ENCODE measurements around the gene EDIL3. TPM values are rescaled to one million over a fixed set of nuclear protein-coding genes. Genes with fewer than 3 reads are reported as not detected.

The EDIL3 gene
- total RNA-seq, 1 experiment from 2014 or later = 17.6 TPM

DNA sequence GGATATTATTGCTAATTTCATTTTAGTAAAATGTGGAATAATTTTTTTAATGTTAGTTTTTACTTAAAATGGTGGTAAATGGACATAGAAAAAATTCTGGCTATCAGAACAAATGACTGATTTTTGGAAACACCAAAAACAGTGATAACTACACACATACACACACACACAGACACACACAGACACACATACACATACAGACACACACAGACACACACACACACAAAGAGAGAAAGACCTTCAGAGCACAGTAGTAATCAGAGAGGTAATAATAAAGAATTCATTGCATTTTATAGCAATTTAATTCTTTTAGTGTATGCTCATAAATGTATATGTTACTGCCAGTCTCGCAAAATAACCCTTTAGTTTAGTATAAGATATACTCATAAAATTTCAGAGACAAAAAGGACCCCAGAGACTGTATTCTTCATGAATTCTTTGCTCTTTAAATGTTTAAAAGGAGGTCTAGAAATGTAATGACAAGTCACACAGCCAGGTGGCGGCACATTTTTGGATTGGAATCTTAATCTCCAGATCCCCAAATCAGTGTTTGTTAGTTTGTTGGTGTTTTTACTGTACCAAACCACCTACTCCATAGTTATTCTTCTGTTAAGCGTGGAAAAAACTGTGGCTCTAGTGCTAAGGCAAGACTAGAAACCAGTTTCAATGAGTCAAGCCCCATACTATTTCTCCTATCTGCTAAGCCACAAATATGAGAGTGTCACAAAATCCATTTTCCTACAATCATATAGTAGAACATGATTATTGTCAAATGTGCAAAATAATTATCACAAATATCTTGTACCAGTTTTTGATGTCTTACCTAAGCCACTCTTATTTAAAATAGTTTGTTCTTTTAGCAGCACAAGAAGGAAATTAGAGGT lies 109.9 kb downstream of the EDIL3 start:
- no peak for TF ChIP-seq POLR2AphosphoS5 (IDR thresholded peaks at IDR 0.05; ENCODE audit: low read depth, low read length)
- TF ChIP-seq, protein P1, sequence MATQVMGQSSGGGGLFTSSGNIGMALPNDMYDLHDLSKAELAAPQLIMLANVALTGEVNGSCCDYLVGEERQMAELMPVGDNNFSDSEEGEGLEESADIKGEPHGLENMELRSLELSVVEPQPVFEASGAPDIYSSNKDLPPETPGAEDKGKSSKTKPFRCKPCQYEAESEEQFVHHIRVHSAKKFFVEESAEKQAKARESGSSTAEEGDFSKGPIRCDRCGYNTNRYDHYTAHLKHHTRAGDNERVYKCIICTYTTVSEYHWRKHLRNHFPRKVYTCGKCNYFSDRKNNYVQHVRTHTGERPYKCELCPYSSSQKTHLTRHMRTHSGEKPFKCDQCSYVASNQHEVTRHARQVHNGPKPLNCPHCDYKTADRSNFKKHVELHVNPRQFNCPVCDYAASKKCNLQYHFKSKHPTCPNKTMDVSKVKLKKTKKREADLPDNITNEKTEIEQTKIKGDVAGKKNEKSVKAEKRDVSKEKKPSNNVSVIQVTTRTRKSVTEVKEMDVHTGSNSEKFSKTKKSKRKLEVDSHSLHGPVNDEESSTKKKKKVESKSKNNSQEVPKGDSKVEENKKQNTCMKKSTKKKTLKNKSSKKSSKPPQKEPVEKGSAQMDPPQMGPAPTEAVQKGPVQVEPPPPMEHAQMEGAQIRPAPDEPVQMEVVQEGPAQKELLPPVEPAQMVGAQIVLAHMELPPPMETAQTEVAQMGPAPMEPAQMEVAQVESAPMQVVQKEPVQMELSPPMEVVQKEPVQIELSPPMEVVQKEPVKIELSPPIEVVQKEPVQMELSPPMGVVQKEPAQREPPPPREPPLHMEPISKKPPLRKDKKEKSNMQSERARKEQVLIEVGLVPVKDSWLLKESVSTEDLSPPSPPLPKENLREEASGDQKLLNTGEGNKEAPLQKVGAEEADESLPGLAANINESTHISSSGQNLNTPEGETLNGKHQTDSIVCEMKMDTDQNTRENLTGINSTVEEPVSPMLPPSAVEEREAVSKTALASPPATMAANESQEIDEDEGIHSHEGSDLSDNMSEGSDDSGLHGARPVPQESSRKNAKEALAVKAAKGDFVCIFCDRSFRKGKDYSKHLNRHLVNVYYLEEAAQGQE (IDR thresholded peaks at IDR 0.05; ENCODE audit: insufficient read depth in 1 of 2, low read depth in 2 of 2, low read length in 1 of 2) = no peak
- TF ChIP-seq, protein P2, sequence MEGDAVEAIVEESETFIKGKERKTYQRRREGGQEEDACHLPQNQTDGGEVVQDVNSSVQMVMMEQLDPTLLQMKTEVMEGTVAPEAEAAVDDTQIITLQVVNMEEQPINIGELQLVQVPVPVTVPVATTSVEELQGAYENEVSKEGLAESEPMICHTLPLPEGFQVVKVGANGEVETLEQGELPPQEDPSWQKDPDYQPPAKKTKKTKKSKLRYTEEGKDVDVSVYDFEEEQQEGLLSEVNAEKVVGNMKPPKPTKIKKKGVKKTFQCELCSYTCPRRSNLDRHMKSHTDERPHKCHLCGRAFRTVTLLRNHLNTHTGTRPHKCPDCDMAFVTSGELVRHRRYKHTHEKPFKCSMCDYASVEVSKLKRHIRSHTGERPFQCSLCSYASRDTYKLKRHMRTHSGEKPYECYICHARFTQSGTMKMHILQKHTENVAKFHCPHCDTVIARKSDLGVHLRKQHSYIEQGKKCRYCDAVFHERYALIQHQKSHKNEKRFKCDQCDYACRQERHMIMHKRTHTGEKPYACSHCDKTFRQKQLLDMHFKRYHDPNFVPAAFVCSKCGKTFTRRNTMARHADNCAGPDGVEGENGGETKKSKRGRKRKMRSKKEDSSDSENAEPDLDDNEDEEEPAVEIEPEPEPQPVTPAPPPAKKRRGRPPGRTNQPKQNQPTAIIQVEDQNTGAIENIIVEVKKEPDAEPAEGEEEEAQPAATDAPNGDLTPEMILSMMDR (IDR thresholded peaks at IDR 0.05) = peak; percentile 54; the same call in 1 of the 2 replicates
- TF ChIP-seq SIN3A (IDR thresholded peaks at IDR 0.05; ENCODE audit: borderline replicate concordance, insufficient read depth, low read depth, low read length) = no peak
- TF ChIP-seq TCF7L2 (IDR thresholded peaks at IDR 0.05; ENCODE audit: low read depth, low read length) = no peak
- POLR2A ChIA-PET = no interaction called here

DNA sequence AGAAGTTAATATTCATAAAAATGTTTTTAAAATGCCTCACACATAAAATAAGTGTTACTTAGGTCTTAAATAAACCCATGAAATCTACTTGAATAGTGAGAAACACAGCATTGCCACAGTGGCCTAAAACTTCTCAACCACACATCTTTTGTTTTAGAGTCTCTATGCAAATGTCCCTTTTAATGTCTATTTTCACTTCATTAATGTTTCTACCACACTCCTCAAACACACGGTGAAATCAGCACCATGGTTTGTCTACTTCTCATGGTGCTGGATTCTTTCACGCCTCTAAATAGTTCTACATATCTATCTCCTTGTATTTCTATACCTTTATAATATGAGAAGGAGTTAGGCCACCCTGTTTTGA lies 111.2 kb downstream of the EDIL3 start:
- Histone ChIP-seq H3K27me3 (ENCODE audit: control insufficient read depth, insufficient read depth, low read length) (no peaks in the 10 kb centered on the region), H3K4me3 (ENCODE audit: low read depth in 2 of 2, low read length in 2 of 2) (no peak overlapping the region), H3K27ac (ENCODE audit: low read length) (no peak overlapping the region), H3K4me1 (ENCODE audit: control insufficient read depth, insufficient read depth, low read length) (no peaks in the 10 kb centered on the region), H3K36me3 (ENCODE audit: control insufficient read depth, insufficient read depth, low read length) (no peaks in the 10 kb centered on the region), H3K9me3 (ENCODE audit: control insufficient read depth, insufficient read depth, low read depth, low read length) (no peaks in the 10 kb centered on the region)
- POLR2A ChIA-PET = no interaction called here
- DNase-seq (ENCODE audit: low read depth, low spot score) (no peak), ATAC-seq (no peak)
- in situ Hi-C loops (cut with HindIII; ENCODE audit: low pct_unique_long_range_greater_than_20kb, low sequenced_read_pairs) = no loop called here
- no peak for TF ChIP-seq POLR2AphosphoS5 (IDR thresholded peaks at IDR 0.05; ENCODE audit: low read depth, low read length)
- TF ChIP-seq, protein P1 (IDR thresholded peaks at IDR 0.05; ENCODE audit: insufficient read depth in 1 of 2, low read depth in 2 of 2, low read length in 1 of 2) = no peak
- TF ChIP-seq TCF7L2 (IDR thresholded peaks at IDR 0.05; ENCODE audit: low read depth, low read length) = no peak
- TF ChIP-seq, protein P2 (IDR thresholded peaks at IDR 0.05) = no peak
- TF ChIP-seq SIN3A (IDR thresholded peaks at IDR 0.05; ENCODE audit: borderline replicate concordance, insufficient read depth, low read depth, low read length) = no peak
- BruUV-seq (replicated peaks) = no TSS peak
- CTCF ChIA-PET = no interaction called here
- intact Hi-C loops (cut with micrococcal nuclease; ENCODE audit: unreplicated experiment) = no loop called here

More for the DNA sequence above, 109.9 kb downstream of the EDIL3 start:
- Histone ChIP-seq H3K27me3 (ENCODE audit: control insufficient read depth, insufficient read depth, low read length) (no peaks in the 10 kb centered on the region), H3K4me1 (ENCODE audit: control insufficient read depth, insufficient read depth, low read length) (no peaks in the 10 kb centered on the region), H3K9me3 (ENCODE audit: control insufficient read depth, insufficient read depth, low read depth, low read length) (no peaks in the 10 kb centered on the region), H3K27ac (ENCODE audit: low read length) (no peak overlapping the region), H3K36me3 (ENCODE audit: control insufficient read depth, insufficient read depth, low read length) (no peaks in the 10 kb centered on the region), H3K4me3 (ENCODE audit: low read depth in 2 of 2, low read length in 2 of 2) (no peak overlapping the region)
- DNase-seq (ENCODE audit: low read depth, low spot score) (no peak), ATAC-seq (no peak)
- intact Hi-C loops (cut with micrococcal nuclease; ENCODE audit: unreplicated experiment) = no loop called here
- CTCF ChIA-PET = interaction anchor here (0.5 to 0.8 kb wide), 2 partner anchors 29 to 275 kb away, joined by 3 to 5 read pairs; no protein-coding TSS in a partner anchor
- BruUV-seq (replicated peaks) = no TSS peak
- in situ Hi-C loops (cut with HindIII; ENCODE audit: low pct_unique_long_range_greater_than_20kb, low sequenced_read_pairs) = no loop called here
